GM15510 (cell line): ENCODE data around the gene MAMDC4.

ENCODE experiments used
- POLR2A ChIP-seq: IDR thresholded peaks from 3 replicates; pipeline ENCODE4 v1.6.1; 2011; ENCODE audit warnings: borderline replicate concordance; ENCODE audit not compliant: insufficient read length; ENCODE audit errors: extremely low read depth

MAMDC4 gene

DNA sequence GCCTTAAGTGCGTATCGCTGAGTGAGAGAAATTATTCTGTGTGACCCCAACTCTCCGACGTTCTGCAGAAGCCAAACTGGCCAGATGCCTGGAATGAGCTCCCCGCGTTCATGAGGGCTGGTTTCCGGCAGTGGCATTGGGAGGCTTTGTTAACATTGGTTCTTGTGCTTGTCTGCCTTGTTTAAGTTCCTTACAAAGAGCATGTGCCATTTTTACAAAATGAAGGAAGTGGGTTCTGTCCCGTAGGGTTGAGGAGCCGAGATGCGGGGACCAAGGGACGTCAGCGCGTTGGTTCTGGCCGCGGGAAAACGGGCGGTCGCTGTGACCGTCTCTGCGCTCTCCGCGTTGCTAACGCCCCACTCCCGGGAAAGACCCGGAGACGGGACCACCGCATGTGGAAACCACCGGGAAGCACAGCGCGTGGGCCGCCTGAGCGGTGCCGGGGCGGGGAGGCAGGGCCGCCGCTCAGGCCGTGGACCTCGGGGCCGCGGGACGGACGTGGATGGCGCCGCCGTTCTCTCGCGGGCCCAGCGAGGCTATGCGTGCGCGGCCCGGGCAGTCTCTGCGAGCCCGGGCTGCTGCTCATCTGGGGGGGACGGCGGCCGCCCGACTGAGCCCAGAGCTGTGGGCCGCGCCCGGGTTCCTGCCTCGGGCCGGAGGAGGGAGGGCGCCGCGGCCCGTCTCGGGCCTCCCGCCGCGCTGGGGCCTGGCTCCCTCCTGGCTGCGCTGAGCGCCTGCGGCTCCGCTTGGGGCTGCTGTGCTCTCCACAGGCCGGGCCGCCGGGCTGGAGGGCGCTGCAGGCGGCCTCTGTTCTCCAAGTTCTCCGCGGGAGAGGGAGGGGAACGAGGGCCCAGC, 30.9 kb upstream of the MAMDC4 start:
- TF ChIP-seq POLR2A: no peak

DNA sequence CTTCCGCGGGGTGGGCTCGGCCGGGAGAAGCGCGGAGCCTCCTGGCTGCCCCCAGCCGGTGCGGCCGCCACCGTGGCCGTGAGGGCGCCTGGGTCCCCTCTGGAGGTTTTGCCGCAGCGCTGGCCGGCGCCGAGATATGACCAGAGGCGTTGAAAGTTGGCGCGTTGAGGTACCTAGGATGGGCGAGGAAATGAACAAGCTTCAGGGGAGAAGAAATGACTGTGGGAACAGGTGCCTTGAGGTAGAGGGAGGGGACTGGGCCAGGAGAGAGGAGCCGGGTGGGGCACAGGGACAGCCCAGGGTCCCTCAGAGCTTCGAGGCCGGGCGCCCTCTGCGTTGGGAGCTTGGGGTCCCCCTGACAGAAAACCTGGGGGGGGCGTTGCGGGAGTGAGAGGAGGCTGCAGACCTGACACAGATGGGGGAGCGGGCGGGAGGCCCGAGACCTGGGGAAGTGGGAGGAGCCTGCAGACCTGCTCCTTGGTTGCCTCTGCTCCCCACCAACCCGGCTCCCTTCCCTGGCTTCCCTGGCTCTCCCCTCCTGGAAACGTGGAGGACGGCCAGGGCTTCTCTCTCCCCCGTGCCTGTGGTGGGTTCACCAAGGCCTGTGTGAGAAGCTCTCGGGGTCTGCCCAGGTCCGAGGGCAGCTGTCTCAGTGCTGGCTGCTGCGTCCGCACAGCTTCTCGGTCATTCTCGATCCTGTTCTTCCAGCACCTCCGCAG, 30.2 kb upstream of the MAMDC4 start:
- TF ChIP-seq POLR2A: no peak

DNA sequence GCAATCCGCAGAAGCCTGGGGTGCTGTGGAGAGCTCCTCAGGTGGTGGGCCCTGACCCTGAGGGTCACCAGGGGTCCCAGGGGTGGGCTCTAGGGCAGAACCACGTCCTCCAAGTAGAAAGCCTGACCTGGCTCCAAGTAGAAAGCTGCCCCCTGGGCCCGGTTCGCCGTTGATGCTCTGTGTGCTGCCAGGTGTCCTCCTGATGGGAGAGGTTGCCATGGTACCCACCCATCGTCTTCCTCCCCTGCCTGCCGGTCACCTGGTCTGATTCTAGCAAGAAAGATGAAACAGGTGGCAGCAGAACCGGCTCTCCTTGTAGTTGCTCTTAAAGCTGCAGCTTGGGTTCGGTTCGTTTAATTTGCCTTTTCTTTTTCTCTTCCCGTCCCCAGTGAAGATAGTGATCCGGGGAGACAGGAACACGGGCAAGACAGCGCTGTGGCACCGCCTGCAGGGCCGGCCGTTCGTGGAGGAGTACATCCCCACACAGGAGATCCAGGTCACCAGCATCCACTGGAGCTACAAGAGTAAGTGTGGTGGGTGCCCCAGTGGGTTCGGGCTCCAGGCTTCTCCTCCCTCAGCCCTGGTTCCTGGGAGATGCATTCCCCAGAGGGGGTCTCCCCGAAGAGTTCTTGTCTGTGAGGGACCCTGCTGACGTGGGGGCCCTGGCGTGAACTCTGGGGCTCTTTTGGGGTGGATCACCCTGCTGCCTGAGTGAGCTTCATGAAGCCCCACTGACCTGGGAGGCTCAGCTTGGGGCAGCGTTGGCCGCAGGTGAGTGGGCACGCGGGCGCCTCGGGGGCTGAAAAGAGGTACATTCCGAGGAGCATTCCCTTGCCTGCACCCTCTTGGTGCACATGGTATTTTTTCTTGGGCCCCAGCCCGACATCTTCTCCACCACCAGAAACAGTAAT, 28.8 kb upstream of the MAMDC4 start:
- TF ChIP-seq POLR2A: no peak

DNA sequence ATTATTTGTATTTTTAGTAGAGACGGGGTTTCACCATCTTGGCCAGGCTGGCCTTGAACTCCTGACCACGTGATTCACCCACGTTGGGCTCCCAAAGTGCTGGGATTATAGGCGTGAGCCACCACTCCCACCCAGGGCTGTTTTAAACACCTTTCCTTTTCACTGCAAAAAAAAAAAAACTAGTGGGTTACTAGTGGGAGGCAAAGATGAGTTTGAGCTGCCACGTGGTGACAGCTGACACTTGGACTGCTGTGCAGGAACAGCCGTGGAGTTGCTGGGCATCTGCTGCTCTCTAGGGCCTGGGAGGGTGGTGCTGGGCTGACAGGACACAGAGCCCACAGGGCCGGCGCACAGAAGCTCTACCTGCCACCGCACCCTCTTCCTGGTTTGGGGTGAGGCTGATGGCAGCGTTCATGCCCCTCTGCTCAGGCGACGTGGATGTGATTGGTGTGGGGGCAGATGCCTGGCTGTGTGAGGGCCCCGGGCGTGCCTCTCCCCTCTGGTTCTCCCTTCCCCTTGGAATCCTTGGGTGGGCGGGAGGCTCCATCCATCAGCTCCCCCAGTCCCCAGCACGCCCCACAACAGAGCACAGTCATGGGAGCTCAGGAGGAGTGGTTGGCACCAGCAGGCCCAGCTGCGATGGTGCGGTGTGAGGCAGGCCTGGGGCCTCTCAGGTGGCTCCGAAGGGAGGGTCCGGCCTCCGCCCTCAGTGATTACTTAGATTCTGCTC, 27.5 kb upstream of the MAMDC4 start:
- no peak for TF ChIP-seq POLR2A

DNA sequence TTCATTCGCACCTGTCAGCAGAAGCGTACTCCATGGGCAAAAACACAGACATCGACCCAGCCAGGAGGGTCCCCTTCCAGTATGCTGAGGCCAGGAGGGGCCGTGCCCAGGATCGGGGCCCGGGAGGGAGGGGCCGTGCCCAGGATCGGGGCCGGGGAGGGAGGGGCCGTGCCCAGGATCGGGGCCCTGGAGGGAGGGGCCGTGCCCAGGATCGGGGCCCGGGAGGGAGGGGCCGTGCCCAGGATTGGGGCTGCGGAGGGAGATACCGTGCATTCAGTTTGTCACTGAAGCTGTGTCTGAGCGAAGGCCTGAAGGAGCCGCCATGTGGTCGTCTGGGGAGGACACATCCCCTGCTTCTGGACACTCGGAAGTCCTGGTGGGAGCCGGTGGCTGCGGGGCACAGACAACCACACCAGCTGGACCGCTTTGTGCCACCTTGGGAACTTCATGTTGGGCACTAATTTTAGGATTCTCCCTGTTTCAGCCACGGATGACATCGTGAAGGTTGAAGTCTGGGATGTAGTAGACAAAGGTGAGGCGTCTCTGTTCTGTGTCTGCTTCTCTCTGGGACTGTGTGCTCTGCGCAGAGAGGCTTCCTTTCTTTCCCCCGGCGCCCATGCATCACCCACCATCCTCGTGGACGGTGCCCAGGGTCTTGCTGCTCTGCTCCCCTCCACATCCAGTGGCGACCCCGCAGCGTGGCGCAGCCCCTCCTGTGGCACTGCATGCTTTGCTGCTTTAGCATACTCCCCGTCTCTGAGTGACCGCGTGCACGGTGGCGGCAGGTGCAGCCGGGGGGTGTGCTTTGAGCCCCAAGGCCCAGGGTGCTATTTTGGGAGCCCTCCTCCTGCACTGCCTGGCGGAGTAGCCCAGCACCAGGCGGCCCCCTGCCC, 26.6 kb upstream of the MAMDC4 start:
- no peak for TF ChIP-seq POLR2A

DNA sequence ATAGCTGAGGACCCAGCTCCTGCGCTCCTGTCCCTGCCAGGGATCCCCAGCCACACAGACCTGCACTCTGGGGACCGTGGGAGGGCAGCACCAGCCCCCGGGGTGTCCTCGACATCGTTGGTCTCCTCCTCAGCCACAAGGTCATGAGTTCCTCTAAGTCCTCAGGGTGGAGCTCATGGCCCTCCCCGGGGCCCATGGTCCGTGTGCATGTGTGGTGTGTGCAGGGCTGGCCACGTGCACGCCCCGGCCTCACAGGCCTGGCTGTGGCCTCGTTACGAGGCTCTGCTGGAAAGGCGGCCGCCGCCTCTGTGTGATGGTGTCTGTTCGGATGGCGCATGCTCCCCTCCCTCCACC, 26.0 kb upstream of the MAMDC4 start:
- no peak for TF ChIP-seq POLR2A

DNA sequence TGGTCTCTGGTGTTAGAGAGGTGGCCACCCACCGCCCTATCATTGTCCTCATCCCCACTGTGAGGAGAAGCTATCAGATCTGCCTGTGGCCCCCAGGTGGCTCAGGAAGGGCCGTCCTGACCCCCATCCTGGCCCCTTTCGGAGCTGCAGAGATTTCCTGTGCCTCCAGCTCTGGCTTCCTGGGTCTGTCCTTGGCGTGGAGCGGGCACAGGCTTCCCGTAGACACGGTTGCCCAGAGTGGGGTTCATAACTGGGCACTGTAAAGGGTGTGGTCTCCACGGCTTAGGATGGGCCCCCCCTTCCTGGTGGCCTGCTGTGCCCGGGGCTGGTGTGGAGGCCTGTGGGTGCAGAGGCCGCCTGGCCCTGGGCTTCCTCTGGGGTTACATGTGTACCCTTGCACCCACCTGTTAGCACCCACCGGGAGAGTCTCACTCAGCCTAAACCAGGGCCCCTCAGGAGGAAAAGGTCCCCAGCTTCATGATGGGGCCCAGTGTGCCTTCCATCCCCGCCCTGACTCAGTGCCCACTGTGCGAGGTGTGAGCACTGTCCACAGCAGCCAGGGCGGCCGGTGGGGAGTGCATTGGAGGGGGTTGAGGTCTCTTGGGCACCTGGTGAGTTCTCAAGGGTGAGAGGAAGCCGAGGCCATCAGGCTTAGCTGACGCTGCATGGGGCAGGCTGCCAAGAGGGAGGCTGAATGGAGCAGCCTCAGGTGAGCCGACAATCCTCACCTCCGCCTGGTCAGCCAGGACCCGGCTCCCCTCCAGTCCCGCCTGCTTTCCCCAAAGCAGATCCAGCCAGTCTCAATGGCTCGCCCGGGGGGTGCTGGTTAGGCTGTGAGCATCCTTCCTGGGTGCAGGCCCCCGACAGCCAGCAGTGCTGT, 25.2 kb upstream of the MAMDC4 start:
- no peak for TF ChIP-seq POLR2A

DNA sequence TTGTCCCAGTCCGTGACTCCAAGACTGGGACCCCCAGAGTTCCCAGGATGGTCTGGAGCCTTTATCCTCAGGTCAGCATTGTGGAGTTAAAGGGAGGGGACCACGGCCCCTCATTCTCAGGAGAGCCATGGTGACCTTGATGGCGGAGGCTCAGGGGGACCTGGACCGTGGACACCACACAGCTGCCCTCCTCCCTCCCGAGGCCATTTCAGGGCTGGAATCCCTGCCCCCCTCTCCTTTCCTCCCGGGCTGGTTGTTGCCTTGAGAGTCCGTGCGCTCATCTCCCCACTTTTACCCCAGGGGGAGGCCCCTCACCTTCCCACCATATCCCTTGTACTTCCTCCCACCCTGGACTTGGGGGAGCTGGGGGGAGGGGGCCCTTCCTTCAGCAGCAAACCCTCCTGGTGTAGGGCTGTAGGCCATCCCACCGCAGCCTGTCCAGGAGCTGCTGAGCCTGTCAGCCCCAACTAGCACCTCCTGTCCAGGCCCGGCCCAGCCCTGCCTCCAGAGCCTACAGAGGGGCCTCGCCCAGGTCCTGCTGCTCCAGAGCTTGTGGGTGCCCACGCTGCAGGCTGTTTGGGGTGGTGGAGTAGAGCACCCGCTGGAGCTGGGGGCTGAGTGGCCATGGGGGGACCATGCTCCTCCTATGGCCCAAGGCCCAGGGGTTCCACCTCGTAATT, 24.2 kb upstream of the MAMDC4 start:
- no peak for TF ChIP-seq POLR2A

DNA sequence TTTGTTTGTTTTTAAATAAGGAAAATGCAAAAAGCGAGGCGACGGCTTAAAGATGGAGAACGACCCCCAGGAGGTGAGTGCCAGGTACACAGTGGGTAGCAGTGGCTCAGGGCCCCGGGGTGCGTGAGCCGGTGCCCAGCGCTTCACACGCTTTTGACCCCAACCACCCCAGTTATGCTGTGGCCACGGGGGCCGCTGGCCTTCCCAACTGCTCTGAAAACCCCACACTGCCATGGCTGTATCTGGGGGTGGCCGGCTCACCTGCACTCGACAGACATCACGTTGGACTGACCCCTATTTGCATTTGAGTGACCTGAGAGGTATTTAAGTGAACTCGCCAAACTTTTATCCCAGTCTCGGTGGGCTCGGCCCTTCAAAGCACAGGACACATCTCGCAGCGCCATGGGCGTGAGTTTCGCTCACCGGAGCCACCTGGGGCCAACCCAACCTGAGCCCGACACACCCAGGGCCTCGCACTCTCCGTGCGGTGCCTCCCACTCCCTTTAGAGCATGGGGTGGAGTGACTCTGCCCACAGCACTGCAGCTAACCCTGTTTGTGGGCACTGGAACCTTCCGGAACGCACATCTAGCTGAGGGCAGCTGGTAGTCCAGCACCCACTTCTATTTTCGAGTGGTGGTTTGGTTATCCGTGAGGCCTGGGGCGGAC, 23.5 kb upstream of the MAMDC4 start:
- no peak for TF ChIP-seq POLR2A

DNA sequence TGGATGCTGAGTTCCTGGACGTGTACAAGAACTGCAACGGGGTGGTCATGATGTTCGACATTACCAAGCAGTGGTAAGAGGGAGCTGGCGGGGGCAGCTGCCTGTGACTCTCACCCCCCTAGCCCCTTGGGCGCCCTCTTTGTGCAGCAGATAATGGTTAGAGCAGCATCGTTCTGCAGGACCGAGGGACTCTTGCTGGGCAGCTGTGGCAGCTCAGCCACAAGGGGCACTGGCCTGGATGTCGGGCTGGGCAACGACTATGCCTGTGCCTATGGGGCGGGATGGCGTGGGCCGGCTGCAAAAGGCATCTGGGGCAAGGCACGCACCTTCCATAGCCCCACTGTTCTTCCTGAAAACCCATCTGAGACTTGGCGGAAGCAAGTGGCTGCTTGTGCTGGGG, 22.7 kb upstream of the MAMDC4 start:
- no peak for TF ChIP-seq POLR2A
